Activated T-helper 2 cell treated with anti-CD3 and anti-CD28 coated beads, Interferon-gamma antibody, Interleukin-2, Interleukin-4, amounts not matched to agents 10 μg/mL and 5 μg/mL and 100 μg/mL, durations not matched to agents 14 hours and 24 hours and 36 hours (primary cell): Measurements from ENCODE around the gene OCSTAMP. TPM values are rescaled to one million over a fixed set of nuclear protein-coding genes. Genes with fewer than 3 reads are reported as not detected.
A peak's percentile ranks its signal among the peaks of the same experiment; 100 is the strongest.

ENCODE experiments used
- DNase-seq: peaks from one replicate; pipeline ENCODE4 v3.0.0; 2021; ENCODE audit warnings: low spot score
- H3K27ac Mint-ChIP-seq: one replicate; pipeline ENCODE4 v1.8.0; 2021; ENCODE audit warnings: mixed read lengths
- H3K27me3 Mint-ChIP-seq: one replicate; pipeline ENCODE4 v1.8.0; 2021; ENCODE audit warnings: low read depth, mixed read lengths
- H3K36me3 Mint-ChIP-seq: one replicate; pipeline ENCODE4 v1.8.0; 2021; ENCODE audit warnings: low read depth, mixed read lengths
- H3K4me1 Mint-ChIP-seq: one replicate; pipeline ENCODE4 v1.8.0; 2021; ENCODE audit warnings: low read depth, mixed read lengths
- H3K4me3 Mint-ChIP-seq: one replicate; pipeline ENCODE4 v1.8.0; 2021; ENCODE audit warnings: low read depth, mild to moderate bottlenecking, moderate library complexity, mixed read lengths
- H3K9me3 Mint-ChIP-seq: one replicate; pipeline ENCODE4 v1.8.0; 2021; ENCODE audit warnings: mixed read lengths
- intact Hi-C: fragments of 100-400 bp; cut with micrococcal nuclease; formaldehyde crosslinking; loops from one replicate; pipeline ENCODE4 v1.15.1; 2023
- total RNA-seq: library from RNA; stranded (reverse); gene quantifications from 2 replicates; pipeline ENCODE4 v1.2.3, GENCODE V29; 2022

OCSTAMP gene
- total RNA-seq, 1 donor from 2014 or later, result not detected

- H3K36me3 Mint-ChIP-seq, result peaks cover 14% of the 10 kb centered on the region
Observed at GRCh38 chr20:46512943-46513844, 37.3 kb downstream of the OCSTAMP start, which contains the start of gene ZNF334. TSS of gene ZNF334 (minus strand) at chr20:46513559. CDS start at chr20:46512102, 1,457 bp downstream.

GRCh38 chr20:46509523-46509922, 40.9 kb downstream of the OCSTAMP start:
- no peak overlapping the region for H3K27ac Mint-ChIP-seq
- H3K27me3 Mint-ChIP-seq, result no peaks in the 10 kb centered on the region
- H3K36me3 Mint-ChIP-seq, result peaks cover 14% of the 10 kb centered on the region
- H3K4me3 Mint-ChIP-seq, result no peak overlapping the region
- intact Hi-C loops, result no loop called here
- H3K4me1 Mint-ChIP-seq, result peaks cover 24% of the 10 kb centered on the region
- no peak for DNase-seq
- peaks cover 19% of the 10 kb centered on the region for H3K9me3 Mint-ChIP-seq

More at GRCh38 chr20:46512943-46513844, 37.3 kb downstream of the OCSTAMP start, which contains the start of gene ZNF334:
- peaks cover 26% of the 10 kb centered on the region for H3K4me1 Mint-ChIP-seq
- H3K27ac Mint-ChIP-seq, result peak within 1 kb of the TSS; percentile 70
- peaks cover 4% of the 10 kb centered on the region for H3K27me3 Mint-ChIP-seq
- intact Hi-C loops, result loop anchor here (2.0 kb wide), 1 partner anchor 32 kb away; no protein-coding TSS in a partner anchor
- DNase-seq, result peak; percentile 29
- H3K4me3 Mint-ChIP-seq, result peak within 1 kb of the TSS; percentile 80
- H3K9me3 Mint-ChIP-seq, result peaks cover 3% of the 10 kb centered on the region

- no peak overlapping the region for H3K4me3 Mint-ChIP-seq
- no peak overlapping the region for H3K27ac Mint-ChIP-seq
- no peaks in the 10 kb centered on the region for H3K27me3 Mint-ChIP-seq
- H3K4me1 Mint-ChIP-seq, result peaks cover 20% of the 10 kb centered on the region
- no peak for DNase-seq
- intact Hi-C loops, result no loop called here
- H3K9me3 Mint-ChIP-seq, result peaks cover 34% of the 10 kb centered on the region
- H3K36me3 Mint-ChIP-seq, result peaks cover 29% of the 10 kb centered on the region
Observed at GRCh38 chr20:46507760-46508407, 42.6 kb downstream of the OCSTAMP start.

GRCh38 chr20:46505506-46505905, 44.9 kb downstream of the OCSTAMP start:
- Mint-ChIP-seq H3K4me1 (peaks cover 11% of the 10 kb centered on the region), H3K4me3 (no peak overlapping the region), H3K9me3 (peaks cover 56% of the 10 kb centered on the region), H3K27ac (no peak overlapping the region), H3K27me3 (no peaks in the 10 kb centered on the region), H3K36me3 (peaks cover 35% of the 10 kb centered on the region)
- no peak for DNase-seq
- intact Hi-C loops, result no loop called here

- no peak overlapping the region for H3K27ac Mint-ChIP-seq
- intact Hi-C loops, result no loop called here
- peaks cover 29% of the 10 kb centered on the region for H3K36me3 Mint-ChIP-seq
- no peaks in the 10 kb centered on the region for H3K4me1 Mint-ChIP-seq
- H3K27me3 Mint-ChIP-seq, result no peaks in the 10 kb centered on the region
- peaks cover 77% of the 10 kb centered on the region for H3K9me3 Mint-ChIP-seq
- no peak overlapping the region for H3K4me3 Mint-ChIP-seq
- no peak for DNase-seq
Observed at GRCh38 chr20:46501961-46502360, 48.5 kb downstream of the OCSTAMP start.

DNA sequence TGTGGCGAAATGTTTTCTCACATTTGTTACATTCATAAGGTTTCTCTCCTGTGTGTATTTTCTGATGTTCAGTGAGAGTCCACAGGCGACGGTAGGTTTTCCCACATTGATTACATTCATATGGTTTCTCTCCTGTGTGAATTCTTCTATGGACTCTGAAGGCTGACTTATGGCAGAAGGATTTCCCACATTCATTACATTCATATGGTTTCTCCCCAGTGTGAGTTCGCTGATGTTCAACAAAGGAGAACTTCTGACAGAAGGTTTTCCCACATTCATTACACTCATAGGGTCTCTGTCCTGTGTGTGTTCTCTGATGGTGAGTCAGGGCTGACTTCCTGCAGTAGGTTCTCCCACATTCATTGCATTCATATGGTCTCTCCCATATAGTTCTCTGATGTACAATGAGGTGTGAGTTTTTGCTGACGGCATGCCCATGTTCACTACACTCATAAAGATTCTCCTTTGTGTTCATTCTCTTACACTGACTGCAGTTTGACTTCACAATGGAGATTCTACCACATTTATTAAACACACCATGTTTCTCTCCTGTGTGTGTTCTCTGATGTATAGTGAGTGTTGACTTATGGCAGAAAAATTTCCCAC, 49.0 kb downstream of the OCSTAMP start:
- intact Hi-C loops, result no loop called here
- Mint-ChIP-seq H3K27ac (no peak overlapping the region), H3K27me3 (no peaks in the 10 kb centered on the region), H3K9me3 (peaks cover 82% of the 10 kb centered on the region), H3K4me3 (no peak overlapping the region), H3K4me1 (no peaks in the 10 kb centered on the region), H3K36me3 (peaks cover 29% of the 10 kb centered on the region)
- DNase-seq, result no peak

- no peak for DNase-seq
- no peak overlapping the region for H3K4me3 Mint-ChIP-seq
- peaks cover 22% of the 10 kb centered on the region for H3K27me3 Mint-ChIP-seq
Observed at GRCh38 chr20:46494077-46494476, 56.4 kb downstream of the OCSTAMP start.

GRCh38 chr20:46491354-46491753, 59.1 kb downstream of the OCSTAMP start:
- Mint-ChIP-seq H3K36me3 (no peaks in the 10 kb centered on the region), H3K4me1 (no peaks in the 10 kb centered on the region), H3K27me3 (peaks cover 34% of the 10 kb centered on the region), H3K4me3 (no peak overlapping the region), H3K27ac (no peak overlapping the region), H3K9me3 (no peaks in the 10 kb centered on the region)
- intact Hi-C loops, result no loop called here
- no peak for DNase-seq

More at GRCh38 chr20:46494077-46494476, 56.4 kb downstream of the OCSTAMP start:
- H3K9me3 Mint-ChIP-seq, result peaks cover 21% of the 10 kb centered on the region
- no peak overlapping the region for H3K27ac Mint-ChIP-seq
- no peaks in the 10 kb centered on the region for H3K36me3 Mint-ChIP-seq
- intact Hi-C loops, result no loop called here
- H3K4me1 Mint-ChIP-seq, result no peaks in the 10 kb centered on the region

Other genes with a start within 250 kb of the OCSTAMP start
- not detected in 2 replicates for gene CDH22, start 242.2 kb downstream of the OCSTAMP start, total RNA-seq
- gene ELMO2, start 144.0 kb downstream of the OCSTAMP start, total RNA-seq, result 59.1 and 63.2 TPM in 2 replicates
- gene ZNF334, start 37.1 kb downstream of the OCSTAMP start, total RNA-seq, result 1.2 and 1.4 TPM in 2 replicates
- not detected in 2 replicates for gene SLC13A3, start 100.8 kb upstream of the OCSTAMP start, total RNA-seq
- gene TP53RK, start 138.8 kb upstream of the OCSTAMP start, total RNA-seq, result 14.4 and 14.7 TPM in 2 replicates
- not detected in 2 replicates for gene SLC2A10, start 159.0 kb upstream of the OCSTAMP start, total RNA-seq